Measurements from ENCODE around the gene VPS25. TPM values are rescaled to one million over a fixed set of nuclear protein-coding genes. Genes with fewer than 3 reads are reported as not detected.
"Not testable (repeated sequence)": the region's sequence is repeated elsewhere in the genome, so short reads cannot be mapped to it uniquely, and the experiment has no call there.

Gene VPS25
- total and polyA plus RNA-seq, 9 of the 15 experiments (the other 6 are each of a cell fraction or from before 2014, with no cell fraction given): 123 to 352 (median 180) TPM

GRCh38 chr17:42768006-42768405, 5.2 kb upstream of the VPS25 start (continued):
- peak; percentile 28 for TF ChIP-seq TCF3 (CRISPR knock-in tag; IDR thresholded peaks at IDR 0.05)
- TF ChIP-seq BHLHE40 (IDR thresholded peaks at IDR 0.05; ENCODE audit: low read length): peak; percentile 88
- 0 out of 2 replicates have a peak, but pooled peaks have one; percentile 45 for TF ChIP-seq CEBPG (CRISPR knock-in tag; IDR thresholded peaks at IDR 0.05)
- TF ChIP-seq CEBPG (tag; conservative IDR thresholded peaks at IDR 0.05 in 1 of 2, IDR thresholded peaks at IDR 0.05 in 1 of 2): peak; percentile 6 to 62; a peak in 2 of 4 replicates
- TF ChIP-seq CXXC5 (CRISPR knock-in tag; IDR thresholded peaks at IDR 0.05): peak; percentile 76
- TF ChIP-seq NRF1 (conservative IDR thresholded peaks at IDR 0.05 in 1 of 2, IDR thresholded peaks at IDR 0.05 in 1 of 2): peak; percentile 58 to 59
- peak; percentile 33 for TF ChIP-seq ARID1B (IDR thresholded peaks at IDR 0.05)
- TF ChIP-seq SOX6 (IDR thresholded peaks at IDR 0.05): peak; percentile 51; the same call in 1 of the 2 replicates

GRCh38 chr17:42769964-42770363, 3.3 kb upstream of the VPS25 start:
- TF ChIP-seq CBFA2T2 (conservative IDR thresholded peaks at IDR 0.05): 0 out of 2 replicates have a peak, but pooled peaks have one; percentile 22
- TF ChIP-seq ZBTB11 (CRISPR knock-in tag; IDR thresholded peaks at IDR 0.05): 0 out of 6 replicates have a peak, but pooled peaks of 1 of the 3 experiments have one; percentile 28
- peak; percentile 70 for TF ChIP-seq EGR1 (conservative IDR thresholded peaks at IDR 0.05)
- peak; percentile 66 to 71; a peak in 3 of 4 replicates for TF ChIP-seq KDM1A (IDR thresholded peaks at IDR 0.05)
- TF ChIP-seq CBFA2T3 (IDR thresholded peaks at IDR 0.05): peak; percentile 47; the same call in 1 of the 2 replicates
- Histone ChIP-seq H3K4me1 (replicated peaks in 1 of 2; ENCODE audit: control insufficient read depth in 2 of 2, insufficient read depth in 2 of 2, low read length in 2 of 2) (peaks cover 19 to 20% of the 10 kb centered on the region in 2 experiments), H3K79me2 (ENCODE audit: control insufficient read depth, insufficient read depth, low read length) (peaks cover 17% of the 10 kb centered on the region)
- H3K9ac ChIP-seq (ENCODE audit: insufficient read depth in 1 of 2, low read depth in 2 of 2, low read length in 2 of 2); H4K20me1 ChIP-seq (replicated peaks; ENCODE audit: control insufficient read depth, insufficient read depth, low read length); H3K27ac ChIP-seq (ENCODE audit: extremely low read depth, low read depth, low read length); H3K36me3 ChIP-seq (ENCODE audit: control insufficient read depth, insufficient read depth, low read length); H3K4me3 ChIP-seq; H2AFZ ChIP-seq (ENCODE audit: low read depth, low read length); DNase-seq (ENCODE audit: extremely low read depth in 1 of 4, low spot score in 3 of 4); FAIRE-seq; BruUV-seq (replicated peaks); CTCF ChIA-PET (ENCODE audit: low intra/inter-chr PET ratio); H3K9me1 ChIP-seq (ENCODE audit: control insufficient read depth, insufficient read depth, low read length); H3K4me2 ChIP-seq (ENCODE audit: insufficient read depth, low read length); H3K9me3 ChIP-seq (replicated peaks; ENCODE audit: control insufficient read depth, insufficient read depth, low read depth, low read length); in situ Hi-C loops (cut with MboI); ATAC-seq; H3K27me3 ChIP-seq (ENCODE audit: control insufficient read depth in 2 of 2, insufficient read depth in 2 of 2, low read length in 2 of 2); intact Hi-C loops (cut with micrococcal nuclease): not testable (repeated sequence)
- POLR2A ChIA-PET: interaction anchor here (0.5 to 0.7 kb wide), 5 partner anchors 9 to 226 kb away, joined by 3 read pairs; no protein-coding TSS in a partner anchor
- WGBS (ENCODE audit: insufficient coverage, low coverage, missing lambda C conversion rate): 33% methylated on average over 10 of the region's 10 CpGs
